ENCODE measurements around the gene GPATCH11. TPM values are rescaled to one million over a fixed set of nuclear protein-coding genes. Genes with fewer than 3 reads are reported as not detected.

The GPATCH11 gene
- total RNA-seq, 1 experiment from 2014 or later: 5.2 TPM

DNA sequence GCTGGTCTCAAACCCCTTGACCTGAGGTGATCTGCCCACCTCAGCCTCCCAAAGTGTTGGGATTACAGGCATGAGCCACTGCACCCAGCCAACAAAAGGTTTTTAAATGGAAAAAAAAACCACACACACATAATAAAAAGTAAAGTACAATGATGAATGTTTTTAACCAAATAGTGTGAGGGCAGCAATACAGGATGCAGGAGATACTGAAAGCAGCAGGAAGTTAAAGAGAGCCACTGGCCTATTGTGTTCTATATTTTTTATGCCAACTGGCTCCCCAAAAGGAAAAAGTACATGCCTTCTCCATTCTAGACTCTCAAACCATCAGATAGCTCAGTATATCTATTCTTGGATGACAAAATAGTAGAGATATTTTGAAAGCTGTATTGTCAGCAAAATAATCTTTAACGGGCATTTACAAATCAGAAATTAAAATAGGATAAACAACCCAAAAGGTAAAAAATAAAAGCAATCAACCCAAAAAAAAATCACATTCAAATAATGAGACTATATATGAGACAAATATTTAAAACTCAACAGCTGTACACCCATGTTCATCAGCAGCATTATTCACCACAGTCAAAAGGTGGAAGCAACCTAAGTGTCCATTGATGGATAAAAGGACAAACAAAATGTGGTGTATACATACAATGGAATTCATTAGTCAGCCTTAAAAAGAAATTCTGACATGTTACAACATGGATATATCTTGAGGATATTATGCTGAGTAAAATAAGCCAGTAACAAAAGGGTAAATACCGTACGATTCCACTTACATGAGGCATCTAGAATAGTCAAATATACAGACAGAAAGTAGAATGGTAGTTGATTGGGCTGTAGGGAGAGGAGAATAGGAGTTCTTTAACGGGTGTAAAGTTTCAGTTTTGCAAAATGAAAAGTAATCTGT lies 26.2 kb downstream of the GPATCH11 start:
- DNase-seq (no peak), ATAC-seq (no peak)
- Histone ChIP-seq H2AFZ (ENCODE audit: low read length) (no peak overlapping the region), H3K4me2 (ENCODE audit: low read length) (no peak overlapping the region), H3K79me2 (ENCODE audit: low read length) (no peaks in the 10 kb centered on the region), H3K9me3 (ENCODE audit: low read length) (no peaks in the 10 kb centered on the region), H3K9ac (ENCODE audit: low read length) (no peak overlapping the region), H3K27me3 (ENCODE audit: low read length) (no peaks in the 10 kb centered on the region), H3K4me1 (ENCODE audit: insufficient read depth, low read length) (no peaks in the 10 kb centered on the region), H3K36me3 (ENCODE audit: low read depth, low read length) (peaks cover 31% of the 10 kb centered on the region), H3F3A (ENCODE audit: low read length, unreplicated experiment) (peaks cover 3% of the 10 kb centered on the region), H3K9me2 (replicated peaks; ENCODE audit: low read length) (no peaks in the 10 kb centered on the region), H4K20me1 (ENCODE audit: low read length) (no peaks in the 10 kb centered on the region), H3K27ac (ENCODE audit: low read length) (no peak overlapping the region), H3K4me3 (ENCODE audit: low read length) (no peak overlapping the region)
- no TSS peak for BruUV-seq (replicated peaks)
- TF ChIP-seq EZH2 (IDR thresholded peaks at IDR 0.05; ENCODE audit: low read length, unreplicated experiment): no peak
- TF ChIP-seq, protein P1, sequence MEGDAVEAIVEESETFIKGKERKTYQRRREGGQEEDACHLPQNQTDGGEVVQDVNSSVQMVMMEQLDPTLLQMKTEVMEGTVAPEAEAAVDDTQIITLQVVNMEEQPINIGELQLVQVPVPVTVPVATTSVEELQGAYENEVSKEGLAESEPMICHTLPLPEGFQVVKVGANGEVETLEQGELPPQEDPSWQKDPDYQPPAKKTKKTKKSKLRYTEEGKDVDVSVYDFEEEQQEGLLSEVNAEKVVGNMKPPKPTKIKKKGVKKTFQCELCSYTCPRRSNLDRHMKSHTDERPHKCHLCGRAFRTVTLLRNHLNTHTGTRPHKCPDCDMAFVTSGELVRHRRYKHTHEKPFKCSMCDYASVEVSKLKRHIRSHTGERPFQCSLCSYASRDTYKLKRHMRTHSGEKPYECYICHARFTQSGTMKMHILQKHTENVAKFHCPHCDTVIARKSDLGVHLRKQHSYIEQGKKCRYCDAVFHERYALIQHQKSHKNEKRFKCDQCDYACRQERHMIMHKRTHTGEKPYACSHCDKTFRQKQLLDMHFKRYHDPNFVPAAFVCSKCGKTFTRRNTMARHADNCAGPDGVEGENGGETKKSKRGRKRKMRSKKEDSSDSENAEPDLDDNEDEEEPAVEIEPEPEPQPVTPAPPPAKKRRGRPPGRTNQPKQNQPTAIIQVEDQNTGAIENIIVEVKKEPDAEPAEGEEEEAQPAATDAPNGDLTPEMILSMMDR (conservative IDR thresholded peaks at IDR 0.05; ENCODE audit: low read depth, low read length): no peak
- TF ChIP-seq EZH2phosphoT487 (IDR thresholded peaks at IDR 0.05; ENCODE audit: borderline replicate concordance, low read length): no peak
- ChIA-PET POLR2A (ENCODE audit: unreplicated experiment) (no interaction called here), CTCF (no interaction called here)
- intact Hi-C loops (cut with micrococcal nuclease): no loop called here

DNA sequence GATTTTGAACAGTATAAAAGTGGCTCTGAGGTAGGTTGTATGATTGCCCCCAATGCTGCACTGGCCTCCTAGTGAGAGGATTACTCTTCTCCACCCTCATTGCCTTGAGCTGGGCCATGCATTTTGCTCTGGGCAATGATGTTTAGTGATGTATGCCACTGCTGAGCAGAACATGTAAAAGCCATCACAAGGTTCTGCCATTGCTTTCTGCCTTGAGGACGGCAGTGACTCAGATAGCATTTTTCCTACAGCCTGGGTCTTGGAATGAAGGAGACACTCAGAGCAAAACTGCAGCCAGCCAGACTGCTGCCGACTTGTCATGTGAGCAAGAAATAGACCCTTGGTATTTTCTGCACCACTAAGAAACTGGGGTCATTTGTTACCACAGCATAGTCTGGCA lies 27.6 kb downstream of the GPATCH11 start:
- Histone ChIP-seq H3K9me2 (replicated peaks; ENCODE audit: low read length) (no peaks in the 10 kb centered on the region), H3K4me3 (ENCODE audit: low read length) (no peak overlapping the region), H3K4me2 (ENCODE audit: low read length) (no peak overlapping the region), H3K9ac (ENCODE audit: low read length) (no peak overlapping the region), H2AFZ (ENCODE audit: low read length) (no peak overlapping the region), H3K27ac (ENCODE audit: low read length) (no peak overlapping the region), H3K27me3 (ENCODE audit: low read length) (no peaks in the 10 kb centered on the region), H3K36me3 (ENCODE audit: low read depth, low read length) (peaks cover 27% of the 10 kb centered on the region), H3K79me2 (ENCODE audit: low read length) (no peaks in the 10 kb centered on the region), H4K20me1 (ENCODE audit: low read length) (no peaks in the 10 kb centered on the region), H3F3A (ENCODE audit: low read length, unreplicated experiment) (peaks cover 3% of the 10 kb centered on the region), H3K9me3 (ENCODE audit: low read length) (no peaks in the 10 kb centered on the region), H3K4me1 (ENCODE audit: insufficient read depth, low read length) (no peaks in the 10 kb centered on the region)
- no peak for DNase-seq
- intact Hi-C loops (cut with micrococcal nuclease): no loop called here
- TF ChIP-seq EZH2phosphoT487 (IDR thresholded peaks at IDR 0.05; ENCODE audit: borderline replicate concordance, low read length) (no peak), EZH2 (IDR thresholded peaks at IDR 0.05; ENCODE audit: low read length, unreplicated experiment) (no peak)
- TF ChIP-seq, protein P1 (conservative IDR thresholded peaks at IDR 0.05; ENCODE audit: low read depth, low read length): no peak
- no peak for ATAC-seq
- no TSS peak for BruUV-seq (replicated peaks)
- CTCF ChIA-PET: no interaction called here
- POLR2A ChIA-PET (ENCODE audit: unreplicated experiment): no interaction called here

DNA sequence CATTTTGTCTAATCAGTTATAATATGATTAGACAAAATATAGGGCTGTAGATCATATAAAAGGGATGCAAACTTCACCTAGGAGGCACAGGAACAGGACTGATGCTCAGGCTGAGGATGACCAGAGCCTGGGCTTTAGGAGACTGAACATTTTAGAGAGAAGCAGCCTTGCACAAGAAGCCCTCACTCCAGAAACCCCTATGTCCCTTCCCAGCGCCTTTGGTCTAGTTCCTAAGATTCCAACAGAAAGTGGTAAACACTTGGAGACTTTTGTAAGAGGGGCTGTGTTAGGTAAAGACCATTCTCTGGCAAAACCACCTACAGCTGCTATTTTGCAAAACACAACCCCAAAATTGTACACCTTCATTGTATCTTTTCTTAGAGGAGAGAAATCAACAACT lies 33.2 kb downstream of the GPATCH11 start:
- Histone ChIP-seq H3F3A (ENCODE audit: low read length, unreplicated experiment) (peaks cover 3% of the 10 kb centered on the region), H3K9ac (ENCODE audit: low read length) (no peak overlapping the region), H3K79me2 (ENCODE audit: low read length) (no peaks in the 10 kb centered on the region), H3K36me3 (ENCODE audit: low read depth, low read length) (peaks cover 11% of the 10 kb centered on the region), H3K4me3 (ENCODE audit: low read length) (no peak overlapping the region), H2AFZ (ENCODE audit: low read length) (no peak overlapping the region), H3K4me1 (ENCODE audit: insufficient read depth, low read length) (no peaks in the 10 kb centered on the region), H3K27me3 (ENCODE audit: low read length) (no peaks in the 10 kb centered on the region), H3K9me2 (replicated peaks; ENCODE audit: low read length) (no peaks in the 10 kb centered on the region), H3K27ac (ENCODE audit: low read length) (no peak overlapping the region), H4K20me1 (ENCODE audit: low read length) (no peaks in the 10 kb centered on the region), H3K9me3 (ENCODE audit: low read length) (no peaks in the 10 kb centered on the region), H3K4me2 (ENCODE audit: low read length) (no peak overlapping the region)
- no peak for DNase-seq
- no TSS peak for BruUV-seq (replicated peaks)
- ChIA-PET CTCF (no interaction called here), POLR2A (ENCODE audit: unreplicated experiment) (no interaction called here)
- ATAC-seq: no peak
- intact Hi-C loops (cut with micrococcal nuclease): no loop called here
- no peak for TF ChIP-seq EZH2phosphoT487 (IDR thresholded peaks at IDR 0.05; ENCODE audit: borderline replicate concordance, low read length)
- TF ChIP-seq, protein P1 (conservative IDR thresholded peaks at IDR 0.05; ENCODE audit: low read depth, low read length): no peak
- no peak for TF ChIP-seq EZH2 (IDR thresholded peaks at IDR 0.05; ENCODE audit: low read length, unreplicated experiment)
